ENCODE results near the gene ITFG1.

ITFG1 gene

DNA sequence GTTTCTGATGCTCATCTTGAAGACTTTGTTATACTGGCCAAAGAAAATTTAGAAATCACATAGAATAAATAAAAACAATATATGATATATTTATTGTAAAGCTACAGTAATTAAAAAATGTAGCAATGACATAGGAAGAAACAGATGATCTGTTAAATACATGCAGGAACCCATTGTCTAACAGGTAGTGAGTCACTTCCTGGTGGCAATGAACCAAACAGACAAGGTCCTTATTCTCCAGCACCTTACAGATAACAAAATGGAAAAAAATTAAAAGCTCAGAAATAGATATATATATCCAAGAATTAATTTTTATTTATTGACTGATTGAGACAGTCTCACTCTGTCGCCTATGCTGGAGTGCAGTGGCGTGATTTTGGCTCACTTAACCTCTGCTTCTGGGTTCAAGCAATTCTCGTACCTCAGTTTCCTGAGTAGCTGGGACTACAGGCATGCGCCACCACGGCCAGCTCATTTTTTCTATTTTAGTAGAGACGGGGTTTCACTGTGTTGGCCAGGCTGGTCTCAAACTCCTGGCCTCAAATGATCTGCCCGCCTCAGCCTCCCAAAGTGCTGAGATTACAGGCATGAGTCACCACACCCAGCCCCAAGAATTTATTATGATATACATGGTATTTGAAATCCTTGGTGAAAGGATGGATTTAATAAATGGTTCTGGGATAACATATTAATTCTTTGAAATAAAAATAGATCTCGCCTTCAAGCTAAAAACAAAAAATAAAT is 324.6 kb downstream of the ITFG1 start:
- peak; percentile 76 for DNase-seq (ENCODE audit: low read depth)
- TF ChIP-seq, protein P1, sequence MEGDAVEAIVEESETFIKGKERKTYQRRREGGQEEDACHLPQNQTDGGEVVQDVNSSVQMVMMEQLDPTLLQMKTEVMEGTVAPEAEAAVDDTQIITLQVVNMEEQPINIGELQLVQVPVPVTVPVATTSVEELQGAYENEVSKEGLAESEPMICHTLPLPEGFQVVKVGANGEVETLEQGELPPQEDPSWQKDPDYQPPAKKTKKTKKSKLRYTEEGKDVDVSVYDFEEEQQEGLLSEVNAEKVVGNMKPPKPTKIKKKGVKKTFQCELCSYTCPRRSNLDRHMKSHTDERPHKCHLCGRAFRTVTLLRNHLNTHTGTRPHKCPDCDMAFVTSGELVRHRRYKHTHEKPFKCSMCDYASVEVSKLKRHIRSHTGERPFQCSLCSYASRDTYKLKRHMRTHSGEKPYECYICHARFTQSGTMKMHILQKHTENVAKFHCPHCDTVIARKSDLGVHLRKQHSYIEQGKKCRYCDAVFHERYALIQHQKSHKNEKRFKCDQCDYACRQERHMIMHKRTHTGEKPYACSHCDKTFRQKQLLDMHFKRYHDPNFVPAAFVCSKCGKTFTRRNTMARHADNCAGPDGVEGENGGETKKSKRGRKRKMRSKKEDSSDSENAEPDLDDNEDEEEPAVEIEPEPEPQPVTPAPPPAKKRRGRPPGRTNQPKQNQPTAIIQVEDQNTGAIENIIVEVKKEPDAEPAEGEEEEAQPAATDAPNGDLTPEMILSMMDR (IDR thresholded peaks at IDR 0.05; ENCODE audit: low read length, missing control alignments), result no peak
- H3K4me3 ChIP-seq (replicated peaks; ENCODE audit: low read depth, low read length), result no peak overlapping the region

DNA sequence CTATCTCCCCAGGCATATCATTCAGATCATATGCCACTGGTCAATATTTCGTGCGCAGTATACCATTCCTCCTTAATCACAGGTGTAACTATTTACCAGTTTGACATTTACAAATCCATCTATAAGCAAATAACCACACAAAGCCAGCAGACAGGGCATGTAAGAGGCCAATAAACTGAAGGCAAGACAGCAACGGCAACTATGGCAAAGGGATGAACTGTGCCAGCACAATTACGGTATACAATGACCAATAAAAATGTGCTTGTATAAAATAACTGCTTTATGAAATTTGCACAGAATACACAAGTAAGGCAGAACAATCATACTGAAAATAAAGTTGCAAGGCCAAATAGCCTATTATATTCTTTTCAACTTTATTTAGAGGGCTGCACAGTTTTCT is 326.3 kb downstream of the ITFG1 start:
- TF ChIP-seq, protein P1 (IDR thresholded peaks at IDR 0.05; ENCODE audit: low read length, missing control alignments), result no peak
- no peak for DNase-seq (ENCODE audit: low read depth)
- no peak overlapping the region for H3K4me3 ChIP-seq (replicated peaks; ENCODE audit: low read depth, low read length)

DNA sequence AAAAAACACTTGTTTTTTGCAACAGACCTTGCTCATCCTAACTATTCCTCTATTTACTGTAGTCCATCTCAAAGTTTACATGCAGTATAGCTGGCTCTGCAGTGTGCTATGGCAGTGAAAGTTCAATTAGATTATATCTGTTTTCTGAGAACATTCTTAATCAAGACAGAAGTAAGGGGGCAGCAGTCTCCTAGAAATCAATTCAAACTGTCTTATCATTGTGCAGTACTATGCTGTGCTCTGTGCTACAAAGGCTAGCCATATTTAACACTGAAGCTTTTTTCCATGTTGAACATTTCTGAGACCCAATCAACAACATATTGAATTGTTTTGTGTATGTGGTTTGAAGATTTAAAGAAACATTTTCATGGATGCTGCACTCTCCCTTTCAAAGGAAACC is 328.6 kb downstream of the ITFG1 start:
- TF ChIP-seq, protein P1 (IDR thresholded peaks at IDR 0.05; ENCODE audit: low read length, missing control alignments), result no peak
- H3K4me3 ChIP-seq (replicated peaks; ENCODE audit: low read depth, low read length), result no peak overlapping the region
- DNase-seq (ENCODE audit: low read depth), result peak; percentile 35

DNA sequence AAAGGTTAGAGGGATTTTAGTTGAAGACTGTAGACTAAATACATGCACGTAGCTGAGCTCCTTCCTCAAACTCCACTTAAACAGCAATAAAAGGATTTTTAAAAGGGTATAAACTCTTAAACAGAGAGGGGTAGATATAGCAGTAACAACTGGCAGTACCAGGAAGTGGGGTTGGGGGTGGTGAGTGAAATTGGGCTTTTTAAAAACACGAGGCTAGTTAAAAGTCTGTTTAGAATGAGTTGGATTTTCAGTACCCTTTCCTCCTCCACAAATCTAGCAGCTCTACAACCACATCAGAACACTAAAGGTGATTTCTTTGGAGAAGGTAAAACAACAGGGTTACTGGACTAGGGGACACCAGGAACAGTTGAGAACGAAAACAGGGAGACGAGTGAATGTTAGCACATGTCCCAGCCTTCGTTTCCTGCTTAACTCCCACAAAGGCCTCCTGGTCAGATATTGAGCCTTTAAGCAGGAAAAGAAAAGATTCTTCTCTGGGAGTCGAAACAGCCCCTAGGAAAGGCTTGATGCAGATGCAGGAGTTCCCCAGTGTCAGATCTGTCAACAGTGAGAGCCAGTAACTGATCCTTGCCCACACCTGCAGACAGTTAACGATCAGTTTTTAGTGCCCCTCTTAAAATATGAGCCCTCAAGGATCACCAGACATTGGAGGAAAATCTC is 331.0 kb downstream of the ITFG1 start:
- TF ChIP-seq, protein P1 (IDR thresholded peaks at IDR 0.05; ENCODE audit: low read length, missing control alignments), result no peak
- DNase-seq (ENCODE audit: low read depth), result peak; percentile 26
- H3K4me3 ChIP-seq (replicated peaks; ENCODE audit: low read depth, low read length), result no peak overlapping the region

DNA sequence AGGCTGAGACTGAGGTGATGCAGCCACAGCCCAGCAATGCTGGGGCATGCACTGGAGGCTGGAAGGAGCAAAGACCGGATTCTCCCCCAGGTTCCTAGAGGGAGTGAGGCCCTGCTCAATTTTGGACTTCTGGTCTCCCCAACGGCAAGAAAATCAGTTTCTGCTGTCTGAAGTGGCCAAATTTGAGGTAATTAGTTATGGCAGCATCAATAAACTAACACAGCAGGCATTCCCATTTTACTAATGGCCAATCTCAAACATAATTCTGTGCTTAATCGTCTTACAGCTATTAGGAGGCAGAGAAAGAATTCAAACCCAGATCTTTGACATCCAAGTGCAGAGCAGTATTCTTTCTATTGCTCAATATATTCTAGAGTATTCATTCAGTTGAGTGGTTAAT is 333.3 kb downstream of the ITFG1 start:
- TF ChIP-seq, protein P1 (IDR thresholded peaks at IDR 0.05; ENCODE audit: low read length, missing control alignments), result no peak
- no peak for DNase-seq (ENCODE audit: low read depth)
- no peak overlapping the region for H3K4me3 ChIP-seq (replicated peaks; ENCODE audit: low read depth, low read length)

DNA sequence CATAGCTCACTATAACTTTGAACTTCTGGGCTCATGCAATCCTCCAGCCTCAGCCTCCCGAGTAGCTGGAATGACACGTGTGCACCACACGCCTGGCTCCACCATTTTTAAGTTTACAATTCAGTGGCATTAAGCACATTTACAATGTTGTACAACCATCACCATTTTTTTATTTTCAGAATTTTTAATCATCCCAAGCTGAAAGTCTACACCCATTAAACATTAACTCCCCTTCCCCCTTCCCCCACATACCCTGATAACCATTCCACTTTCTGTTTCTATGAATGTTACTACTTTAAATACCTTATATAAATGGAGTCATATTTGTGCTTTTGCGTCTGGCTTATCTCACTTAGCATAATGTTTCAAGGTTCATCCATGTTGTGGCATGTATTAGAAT is 335.1 kb downstream of the ITFG1 start:
- TF ChIP-seq, protein P1 (IDR thresholded peaks at IDR 0.05; ENCODE audit: low read length, missing control alignments), result no peak
- H3K4me3 ChIP-seq (replicated peaks; ENCODE audit: low read depth, low read length), result no peak overlapping the region
- no peak for DNase-seq (ENCODE audit: low read depth)

Data from fibroblast of pulmonary artery (primary cell).